Stimulated activated CD4-positive, alpha-beta T cell treated with anti-CD3 and anti-CD28 coated beads, Interleukin-4, amount 100 ng/mL, for 4 hours (primary cell): Measurements from ENCODE around the gene PPP1R26.
"Not testable (repeated sequence)": the region's sequence is repeated elsewhere in the genome, so short reads cannot be mapped to it uniquely, and the experiment has no call there.

Experiments
- DNase-seq, 2 experiments: peaks; one replicate each; pipeline ENCODE4 v3.0.0-alpha.2; 2020

Gene PPP1R26

GRCh38 chr9:135505406-135506187 is 26.0 kb downstream of the PPP1R26 start:
- no peak for DNase-seq

DNA sequence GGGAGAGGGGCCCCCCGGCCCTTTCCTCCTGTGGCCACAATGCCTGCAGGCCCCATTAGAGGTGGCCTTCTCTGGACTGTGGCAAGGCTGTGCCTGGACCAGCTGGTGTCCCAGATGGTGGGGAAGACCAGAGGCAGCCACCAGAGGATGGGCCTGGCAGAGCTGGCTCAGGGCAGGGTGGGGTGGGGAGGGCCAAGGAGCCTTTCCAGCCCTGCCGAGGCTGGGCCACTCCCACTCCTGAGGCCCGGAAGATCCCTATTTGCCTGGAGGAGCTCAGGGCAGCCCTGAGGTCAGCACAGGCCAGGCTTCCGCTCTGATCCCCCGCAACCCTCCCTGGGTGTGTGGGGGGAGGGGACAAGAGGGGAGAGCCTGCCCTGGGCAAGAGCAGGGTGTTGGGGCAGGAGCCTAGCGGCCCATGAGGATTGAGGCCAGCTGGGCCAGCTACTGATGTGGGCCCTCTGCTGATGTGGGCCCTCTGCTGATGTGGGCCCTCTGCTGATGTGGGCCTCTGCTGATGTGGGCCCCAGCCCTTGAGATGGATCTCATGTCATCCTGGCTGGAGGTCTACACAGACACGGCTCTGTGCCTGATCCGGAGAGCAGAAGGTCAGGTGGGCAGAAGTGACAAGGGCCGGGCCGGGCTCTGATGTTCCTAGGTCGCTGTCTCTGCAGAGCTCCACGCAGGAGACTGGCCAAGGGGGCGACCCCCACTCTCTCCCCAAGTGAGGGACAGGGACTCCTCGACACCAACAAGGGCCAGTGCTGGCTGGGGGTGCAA is 26.9 kb downstream of the PPP1R26 start:
- no peak for DNase-seq

DNA sequence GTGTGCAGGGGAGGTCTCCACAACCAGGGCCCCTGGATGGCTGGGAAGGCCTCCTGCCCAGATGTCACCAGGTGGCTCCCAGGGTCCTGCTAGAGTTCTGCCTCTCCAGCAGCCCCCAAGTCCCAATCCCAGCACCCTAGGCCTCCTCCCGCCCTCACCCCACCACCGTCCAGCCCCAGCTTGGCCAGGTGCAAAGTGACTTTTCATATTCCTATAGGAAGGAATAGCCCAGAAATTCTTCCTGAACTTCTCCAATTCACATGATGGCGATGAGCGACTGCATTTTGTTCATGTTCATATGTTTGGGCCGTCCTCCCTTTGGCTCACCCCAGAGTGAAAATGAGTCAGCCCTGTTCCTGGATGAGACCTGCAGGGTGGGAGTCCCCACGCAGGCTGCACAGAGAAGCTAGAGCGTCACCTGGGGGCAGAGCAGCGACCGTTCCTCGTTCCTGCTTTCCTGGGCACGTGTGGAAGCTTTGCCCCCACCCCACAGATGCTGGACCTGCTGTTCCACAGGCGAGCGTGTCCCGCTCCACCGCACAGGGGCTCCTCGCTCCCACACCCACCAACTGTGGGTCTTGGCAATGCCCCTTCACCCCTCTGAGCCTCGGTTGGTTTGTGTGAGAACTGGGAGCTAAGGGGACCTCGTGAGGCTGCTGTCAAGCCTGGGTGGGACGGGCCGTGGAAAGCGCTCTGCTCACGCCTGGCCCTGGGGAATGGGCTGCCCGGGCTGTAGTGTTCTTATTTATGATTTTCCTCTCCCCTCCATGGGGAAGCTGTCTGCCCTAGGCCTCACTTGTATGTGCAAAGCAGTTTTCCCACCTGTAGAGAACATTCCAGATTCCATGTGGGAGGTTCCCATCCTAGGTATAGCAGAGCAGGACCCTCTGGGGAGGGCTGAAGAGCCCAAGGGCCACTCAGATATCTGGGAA is 27.8 kb downstream of the PPP1R26 start:
- no peak for DNase-seq

DNA sequence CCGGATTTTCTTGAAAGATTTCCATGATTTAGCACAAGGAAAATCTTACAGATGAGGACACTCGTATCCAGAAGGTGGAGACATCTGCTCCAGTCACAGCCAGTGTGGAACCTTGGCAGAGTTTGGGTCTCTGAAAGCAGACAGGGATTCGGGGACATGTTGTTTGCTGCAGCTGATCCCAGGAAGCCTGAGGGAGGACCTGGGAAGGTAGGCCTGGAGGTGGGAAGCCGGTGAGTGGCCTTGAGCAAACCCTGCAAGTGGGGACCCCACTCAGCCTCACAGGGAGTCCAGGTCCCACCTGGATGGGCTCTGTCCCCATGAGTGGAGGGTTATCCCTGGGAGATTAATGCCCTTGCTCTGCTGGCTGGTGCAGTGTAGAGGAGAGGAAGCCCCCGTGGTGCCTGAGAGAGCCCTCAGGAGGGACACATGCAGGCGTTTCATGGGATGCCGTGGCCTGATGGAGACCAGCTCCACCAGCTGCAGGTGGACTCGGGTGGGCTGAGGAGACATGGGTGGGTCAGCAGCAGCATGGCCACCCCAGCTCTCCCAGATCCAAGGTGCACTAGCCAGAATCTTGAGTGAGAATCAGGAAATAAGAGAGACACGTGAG is 28.7 kb downstream of the PPP1R26 start:
- DNase-seq = no peak

DNA sequence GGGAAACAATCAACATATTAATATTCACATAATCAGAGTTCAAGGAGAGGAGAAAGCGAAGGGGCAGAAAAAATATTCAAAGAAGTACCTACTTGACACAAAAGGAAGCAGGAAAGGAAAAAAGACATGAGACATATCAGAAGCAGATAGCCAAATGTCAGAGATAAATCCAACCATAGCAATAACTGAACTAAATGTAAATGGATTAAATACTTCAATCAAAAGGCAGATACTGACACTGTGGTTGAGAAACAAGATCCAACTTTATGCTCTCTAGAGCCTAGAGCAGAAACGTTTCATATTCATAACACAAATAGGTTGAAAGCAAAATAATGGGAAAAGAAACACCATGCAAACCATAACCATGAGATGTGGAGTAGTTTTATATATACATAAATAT is 29.9 kb downstream of the PPP1R26 start:
- no peak for DNase-seq

DNA sequence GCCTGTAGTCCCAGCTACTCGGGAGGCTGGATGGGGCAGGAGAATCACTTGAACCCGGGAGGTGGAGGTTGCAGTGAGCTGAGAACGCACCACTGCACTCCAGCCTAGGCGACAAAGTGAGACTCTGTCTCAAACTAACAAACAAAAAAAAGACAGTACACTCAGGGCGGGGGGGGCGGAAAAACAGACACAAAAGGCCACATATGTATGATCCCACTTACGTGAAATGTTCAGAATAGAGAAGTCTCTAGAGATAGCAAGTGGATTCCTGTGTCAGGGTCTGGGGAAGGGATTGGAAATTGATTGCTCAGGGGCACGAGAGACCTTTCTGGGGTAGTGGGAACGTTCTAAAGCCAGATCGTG is 32.6 kb downstream of the PPP1R26 start:
- DNase-seq = no peak

DNA sequence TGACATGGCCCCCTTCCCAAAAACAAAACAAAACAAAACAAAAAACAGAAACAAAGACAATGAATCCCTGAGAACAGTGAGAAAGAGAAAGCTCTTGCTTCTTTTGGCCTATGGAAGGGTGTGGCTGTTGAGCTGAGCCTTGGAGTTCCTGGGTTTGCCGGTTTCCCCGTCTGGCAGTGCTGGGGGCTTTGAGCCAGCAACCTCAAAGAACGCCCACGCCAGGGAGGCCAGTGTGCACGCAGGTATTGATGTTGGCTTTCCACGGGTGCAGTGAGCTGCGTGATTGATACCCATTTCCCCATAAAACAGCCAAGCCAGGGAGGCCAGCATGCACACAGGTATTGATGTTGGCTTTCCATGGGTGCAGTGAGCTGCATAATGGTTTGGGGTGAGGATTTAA is 33.3 kb downstream of the PPP1R26 start:
- no peak for DNase-seq

DNA sequence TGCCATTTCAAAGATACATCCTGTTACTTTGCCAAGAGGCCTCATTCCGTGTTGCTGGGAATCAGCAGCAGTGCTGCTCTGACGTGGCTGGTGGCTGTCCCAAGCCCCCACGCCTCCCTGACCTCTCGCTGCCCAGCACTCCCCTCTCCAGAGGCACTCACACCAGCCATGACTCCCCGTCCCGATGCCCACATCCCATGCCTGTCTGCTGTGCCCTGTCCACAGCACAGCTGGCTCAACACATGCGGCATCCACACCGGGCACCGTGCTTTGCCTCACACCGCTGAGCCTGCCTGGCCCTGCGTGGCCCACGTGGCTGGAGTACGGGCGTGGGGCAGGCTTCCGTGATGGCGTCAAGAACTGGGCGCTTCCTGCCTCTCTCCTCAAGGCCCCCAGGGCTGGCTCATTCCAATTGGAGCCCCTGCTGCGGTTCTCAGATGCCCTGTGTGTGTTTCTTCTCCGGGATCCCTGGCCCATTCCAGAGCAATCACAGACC is 33.8 kb downstream of the PPP1R26 start:
- DNase-seq = no peak

GRCh38 chr9:135513906-135514305 is 34.3 kb downstream of the PPP1R26 start:
- DNase-seq = not testable (repeated sequence)

DNA sequence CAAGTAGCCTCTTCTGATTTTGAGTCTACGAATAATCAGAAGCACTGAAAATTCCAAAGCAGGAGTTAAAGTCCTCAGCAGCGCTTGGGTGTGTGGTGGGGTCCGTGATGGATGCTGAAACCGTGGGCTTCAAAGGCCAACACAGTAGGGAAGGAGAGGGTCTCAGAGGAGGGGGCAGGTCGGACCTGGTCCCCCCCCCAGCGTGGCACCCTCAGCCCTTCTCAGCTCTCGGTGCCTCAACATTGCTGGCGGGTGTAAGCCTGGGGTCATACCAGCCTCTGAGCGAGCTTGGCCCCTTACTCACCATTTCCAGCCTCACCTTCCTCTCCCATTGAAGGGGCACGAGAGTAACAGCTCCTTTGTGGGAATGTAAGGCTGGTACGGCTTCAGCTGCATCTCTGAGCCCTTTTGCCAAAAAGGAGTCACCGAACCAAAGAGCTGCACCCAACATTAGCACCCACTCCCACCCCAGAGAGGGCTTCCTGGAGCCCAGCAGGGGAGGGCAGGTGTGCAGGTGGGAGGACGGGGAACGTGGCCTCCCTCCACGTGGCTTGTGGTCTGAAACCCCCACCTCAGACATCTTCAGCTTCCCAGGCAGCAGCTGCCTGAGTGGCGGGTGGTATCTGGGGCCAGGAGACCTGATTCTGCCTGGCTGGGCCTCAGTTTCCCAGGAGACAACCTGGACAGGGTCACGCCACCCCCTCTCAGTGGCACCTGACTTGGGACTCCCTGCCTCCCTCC is 34.9 kb downstream of the PPP1R26 start:
- no peak for DNase-seq

GRCh38 chr9:135515083-135515951 is 35.7 kb downstream of the PPP1R26 start:
- no peak for DNase-seq

GRCh38 chr9:135516132-135516860 is 36.7 kb downstream of the PPP1R26 start:
- no peak for DNase-seq

DNA sequence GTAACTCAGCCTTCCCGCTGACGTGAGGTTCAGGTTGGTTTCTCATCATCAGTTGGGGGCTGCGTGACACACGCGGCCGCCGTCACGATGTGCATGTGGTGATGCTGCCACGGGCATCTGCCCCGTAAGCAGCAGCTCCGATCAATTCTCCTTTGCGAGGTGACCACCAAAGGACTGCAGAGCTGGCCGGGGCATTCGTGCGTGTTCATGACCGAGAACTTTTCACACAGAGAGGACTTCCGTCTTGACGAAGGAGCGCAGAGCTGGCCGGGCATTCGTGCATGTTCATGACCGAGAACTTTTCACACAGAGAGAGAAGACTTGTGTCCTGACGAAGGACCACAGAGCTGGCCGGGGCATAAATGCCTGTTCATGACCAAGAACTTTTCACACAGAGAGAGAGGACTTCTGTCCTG is 37.8 kb downstream of the PPP1R26 start:
- no peak for DNase-seq

GRCh38 chr9:135519179-135519971 is 39.8 kb downstream of the PPP1R26 start:
- no peak for DNase-seq

DNA sequence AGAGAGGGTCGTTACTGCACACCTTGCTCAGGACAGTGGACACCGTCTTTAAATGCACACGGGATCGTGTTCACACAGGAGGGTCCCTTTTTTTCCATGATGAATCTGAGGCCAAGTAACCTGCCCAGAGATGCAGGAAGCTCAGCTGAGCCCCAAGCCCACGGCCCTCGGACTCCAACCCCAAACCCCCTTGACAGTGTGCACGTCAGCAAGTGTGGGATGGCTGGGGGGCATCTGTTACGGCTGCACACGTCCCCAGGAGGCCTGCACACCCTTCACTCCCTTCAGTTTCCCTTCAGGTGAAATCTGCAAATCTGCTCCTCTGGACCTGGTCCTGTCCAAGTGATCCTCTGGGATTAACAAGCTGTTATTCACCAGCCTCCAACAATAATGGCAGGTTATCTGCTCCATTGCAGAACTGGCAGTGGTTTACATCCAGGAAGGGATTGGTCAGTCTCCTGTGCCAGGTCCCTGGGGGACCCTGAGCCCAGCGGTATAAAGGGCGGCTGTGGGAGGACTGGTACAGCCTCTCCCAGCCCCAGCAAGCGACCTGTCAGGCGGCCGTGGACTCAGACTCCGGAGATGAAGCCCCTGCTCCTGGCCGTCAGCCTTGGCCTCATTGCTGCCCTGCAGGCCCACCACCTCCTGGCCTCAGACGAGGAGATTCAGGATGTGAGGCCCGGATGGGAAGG is 41.5 kb downstream of the PPP1R26 start, which contains the start of gene LCN1:
Gene LCN1, plus strand, starts transcription at position 525 of the 692 bp plus-strand sequence. Its CDS starts 58 bp downstream, at position 583.
- DNase-seq = no peak

GRCh38 chr9:135521608-135522095 is 42.1 kb downstream of the PPP1R26 start:
- no peak for DNase-seq

DNA sequence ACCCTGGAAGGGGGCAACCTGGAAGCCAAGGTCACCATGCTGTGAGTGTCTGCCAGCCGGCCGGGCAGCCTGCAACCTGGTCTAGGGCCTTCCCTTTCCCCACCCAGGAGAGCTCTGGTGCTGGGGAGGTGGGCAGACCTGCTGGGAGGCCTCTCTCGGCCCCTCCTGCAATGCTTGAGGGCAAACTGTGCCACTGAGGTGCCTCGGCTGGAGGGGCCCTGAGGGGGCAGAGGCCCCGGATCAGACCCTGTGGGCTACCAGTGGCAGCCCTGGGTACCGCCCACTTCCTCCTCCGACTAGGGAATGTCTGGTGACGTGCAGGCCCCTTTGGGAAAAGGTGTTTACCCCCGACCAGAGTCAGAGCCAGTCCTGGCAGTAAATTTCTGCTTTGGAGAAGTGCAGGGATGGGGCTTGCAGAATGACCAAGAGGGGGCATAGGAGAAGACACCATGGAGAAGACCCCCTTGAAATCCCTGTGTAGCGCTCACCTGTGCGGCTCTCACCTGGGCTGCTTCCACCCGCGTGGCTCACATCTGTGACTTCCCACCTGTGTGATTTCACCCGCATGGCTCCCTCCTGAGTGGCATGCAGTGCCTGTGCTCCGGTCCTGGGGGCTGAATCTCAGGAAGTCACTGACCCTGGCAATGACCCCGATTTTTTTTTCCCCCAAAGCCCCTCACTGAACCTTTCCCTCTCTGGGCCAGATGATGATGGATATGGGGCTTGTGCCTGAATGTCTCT is 42.7 kb downstream of the PPP1R26 start:
- no peak for DNase-seq

DNA sequence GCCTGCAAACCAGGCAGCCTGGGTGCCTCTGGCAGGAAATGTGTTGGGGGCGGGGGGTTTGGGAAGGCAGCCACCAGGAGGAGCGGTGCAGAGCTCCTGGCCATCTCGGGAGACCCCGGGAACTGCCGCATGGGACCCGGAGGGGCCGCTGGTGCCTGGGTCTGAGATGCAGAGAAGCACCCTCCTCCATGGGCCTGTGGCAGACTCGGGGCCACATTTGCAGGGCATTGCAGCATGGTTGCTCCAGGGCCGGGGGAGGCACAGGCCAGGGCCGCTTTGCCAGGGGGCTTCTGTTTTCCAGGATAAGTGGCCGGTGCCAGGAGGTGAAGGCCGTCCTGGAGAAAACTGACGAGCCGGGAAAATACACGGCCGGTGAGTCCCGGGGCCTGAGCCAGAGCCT is 43.3 kb downstream of the PPP1R26 start:
- no peak for DNase-seq
